Measurements from ENCODE around the gene USB1.

The USB1 gene

GRCh38 chr16:58056580-58056979 is 55.4 kb downstream of the USB1 start:
- Mint-ChIP-seq H3K4me1 (peaks cover 4% of the 10 kb centered on the region), H3K9me3 (no peaks in the 10 kb centered on the region), H3K36me3 (ENCODE audit: low read depth) (no peaks in the 10 kb centered on the region), H3K27ac (no peak overlapping the region), H3K4me3 (no peak overlapping the region), H3K27me3 (ENCODE audit: low read depth, poor library complexity) (peaks cover 6% of the 10 kb centered on the region)
- no peak for TF ChIP-seq CTCF (IDR thresholded peaks at IDR 0.05)
- DNase-seq, result no peak

GRCh38 chr16:58057121-58057520 is 55.9 kb downstream of the USB1 start:
- Mint-ChIP-seq H3K27ac (no peak overlapping the region), H3K4me1 (peaks cover 4% of the 10 kb centered on the region), H3K27me3 (ENCODE audit: low read depth, poor library complexity) (peaks cover 6% of the 10 kb centered on the region), H3K9me3 (no peaks in the 10 kb centered on the region), H3K4me3 (no peak overlapping the region), H3K36me3 (ENCODE audit: low read depth) (no peaks in the 10 kb centered on the region)
- DNase-seq, result no peak
- TF ChIP-seq CTCF (IDR thresholded peaks at IDR 0.05), result no peak

GRCh38 chr16:58057784-58058183 is 56.6 kb downstream of the USB1 start:
- TF ChIP-seq CTCF (IDR thresholded peaks at IDR 0.05), result no peak
- H3K27ac Mint-ChIP-seq, result no peak overlapping the region
- no peaks in the 10 kb centered on the region for H3K36me3 Mint-ChIP-seq (ENCODE audit: low read depth)
- DNase-seq, result no peak
- H3K4me1 Mint-ChIP-seq, result peaks cover 8% of the 10 kb centered on the region
- no peaks in the 10 kb centered on the region for H3K9me3 Mint-ChIP-seq
- H3K27me3 Mint-ChIP-seq (ENCODE audit: low read depth, poor library complexity), result peaks cover 6% of the 10 kb centered on the region
- no peak overlapping the region for H3K4me3 Mint-ChIP-seq

GRCh38 chr16:58062821-58063220 is 61.6 kb downstream of the USB1 start:
- H3K9me3 Mint-ChIP-seq, result no peaks in the 10 kb centered on the region
- peaks cover 8% of the 10 kb centered on the region for H3K27me3 Mint-ChIP-seq (ENCODE audit: low read depth, poor library complexity)
- peaks cover 14% of the 10 kb centered on the region for H3K4me1 Mint-ChIP-seq
- H3K36me3 Mint-ChIP-seq (ENCODE audit: low read depth), result no peaks in the 10 kb centered on the region
- no peak overlapping the region for H3K4me3 Mint-ChIP-seq
- no peak for DNase-seq
- no peak for TF ChIP-seq CTCF (IDR thresholded peaks at IDR 0.05)
- peak overlapping the region; percentile 81 for H3K27ac Mint-ChIP-seq

- H3K9me3 Mint-ChIP-seq, result no peaks in the 10 kb centered on the region
- H3K4me3 Mint-ChIP-seq, result peak overlapping the region; percentile 25
- DNase-seq, result no peak
- H3K27ac Mint-ChIP-seq, result peak overlapping the region; percentile 98
- no peak for TF ChIP-seq CTCF (IDR thresholded peaks at IDR 0.05)
- peaks cover 10% of the 10 kb centered on the region for H3K27me3 Mint-ChIP-seq (ENCODE audit: low read depth, poor library complexity)
- no peaks in the 10 kb centered on the region for H3K36me3 Mint-ChIP-seq (ENCODE audit: low read depth)
- peaks cover 14% of the 10 kb centered on the region for H3K4me1 Mint-ChIP-seq
These were observed 62.3 kb downstream of the USB1 start for GRCh38 chr16:58063377-58064076.

GRCh38 chr16:58070585-58070984 is 69.4 kb downstream of the USB1 start:
- no peak overlapping the region for H3K27ac Mint-ChIP-seq
- H3K4me3 Mint-ChIP-seq, result no peak overlapping the region
- peaks cover 10% of the 10 kb centered on the region for H3K27me3 Mint-ChIP-seq (ENCODE audit: low read depth, poor library complexity)
- TF ChIP-seq CTCF (IDR thresholded peaks at IDR 0.05), result no peak
- no peaks in the 10 kb centered on the region for H3K4me1 Mint-ChIP-seq
- peaks cover 16% of the 10 kb centered on the region for H3K9me3 Mint-ChIP-seq
- no peaks in the 10 kb centered on the region for H3K36me3 Mint-ChIP-seq (ENCODE audit: low read depth)
- no peak for DNase-seq

Data from nephron progenitor cell (in vitro differentiated cells).